Epithelial cell of esophagus (primary cell): ENCODE results near the gene CEP112.
A peak's percentile ranks its signal among the peaks of the same experiment; 100 is the strongest.

Experiments used
- DNase-seq: peaks from one replicate; pipeline ENCODE4 v3.0.0; 2010; ENCODE audit warnings: low read depth
- H3K4me3 ChIP-seq: 2 replicates; pipeline ENCODE4 v1.5.1; 2011; ENCODE audit warnings: mild to moderate bottlenecking, low read length, control low read depth
- CTCF ChIP-seq: IDR thresholded peaks from 2 replicates; pipeline ENCODE4 v1.5.1; 2011; ENCODE audit warnings: low read depth, mild to moderate bottlenecking, low read length, control low read depth, inconsistent platforms; ENCODE audit not compliant: insufficient read depth; ENCODE audit errors: missing control alignments

The CEP112 gene

GRCh38 chr17:65754630-65755029 is 437.3 kb downstream of the CEP112 start:
- peak; percentile 11 for DNase-seq
- no peak for TF ChIP-seq CTCF

GRCh38 chr17:65754081-65754480 is 437.9 kb downstream of the CEP112 start:
- DNase-seq, result no peak
- H3K4me3 ChIP-seq, result no peak overlapping the region
- TF ChIP-seq CTCF, result no peak

More at GRCh38 chr17:65754630-65755029, 437.3 kb downstream of the CEP112 start:
- no peak overlapping the region for H3K4me3 ChIP-seq

- TF ChIP-seq CTCF, result no peak
- DNase-seq, result no peak
These were observed 438.6 kb downstream of the CEP112 start for GRCh38 chr17:65753348-65753747.

GRCh38 chr17:65751263-65751662 is 440.7 kb downstream of the CEP112 start:
- DNase-seq, result no peak
- no peak for TF ChIP-seq CTCF
- no peak overlapping the region for H3K4me3 ChIP-seq

More at GRCh38 chr17:65753348-65753747, 438.6 kb downstream of the CEP112 start:
- H3K4me3 ChIP-seq, result no peak overlapping the region

- TF ChIP-seq CTCF, result no peak
- DNase-seq, result peak; percentile 97
These were observed 441.3 kb downstream of the CEP112 start for GRCh38 chr17:65750631-65751115.

GRCh38 chr17:65750166-65750565 is 441.8 kb downstream of the CEP112 start:
- H3K4me3 ChIP-seq, result no peak overlapping the region
- peak; percentile 45 for DNase-seq
- TF ChIP-seq CTCF, result no peak

More at GRCh38 chr17:65750631-65751115, 441.3 kb downstream of the CEP112 start:
- H3K4me3 ChIP-seq, result no peak overlapping the region

- H3K4me3 ChIP-seq, result no peak overlapping the region
- DNase-seq, result peak; percentile 71
- no peak for TF ChIP-seq CTCF
These were observed 442.5 kb downstream of the CEP112 start for GRCh38 chr17:65749479-65749878.
